NT2/D1 (cell line): ENCODE data around the gene HBD.

Source experiments
- DNase-seq: peaks from one replicate; pipeline ENCODE4 v3.0.0-alpha.2; 2011; ENCODE audit warnings: low read depth, low spot score
- H3K27me3 ChIP-seq: 2 replicates; pipeline ENCODE4 v1.6.0; 2011; ENCODE audit warnings: mild to moderate bottlenecking; ENCODE audit not compliant: insufficient read length, insufficient read depth
- H3K36me3 ChIP-seq: 2 replicates; pipeline ENCODE4 v1.6.1; 2011; ENCODE audit warnings: mild to moderate bottlenecking, low read length, mixed read lengths; ENCODE audit not compliant: insufficient read depth, insufficient read length
- H3K4me1 ChIP-seq: 2 replicates; pipeline ENCODE4 v1.5.1; 2011; ENCODE audit not compliant: insufficient read depth, insufficient read length
- H3K4me3 ChIP-seq: 2 replicates; pipeline ENCODE4 v1.5.1; 2011; ENCODE audit warnings: low read depth; ENCODE audit not compliant: insufficient read length
- H3K9ac ChIP-seq: 2 replicates; pipeline ENCODE4 v1.6.0; 2011; ENCODE audit warnings: low read depth; ENCODE audit not compliant: insufficient read length
- H3K9me3 ChIP-seq: 2 replicates; pipeline ENCODE4 v1.5.1; 2011; ENCODE audit warnings: mild to moderate bottlenecking, low read length; ENCODE audit not compliant: insufficient read depth
- SUZ12 ChIP-seq: IDR thresholded peaks from 2 replicates; pipeline ENCODE4 v1.6.1; 2011; ENCODE audit not compliant: insufficient read length, insufficient read depth; ENCODE audit errors: extremely low read depth
- YY1 ChIP-seq: IDR thresholded peaks from 2 replicates; pipeline ENCODE4 v1.6.1; 2011; ENCODE audit not compliant: insufficient read length, insufficient read depth
- ZNF274 ChIP-seq: IDR thresholded peaks from 2 replicates; pipeline ENCODE4 v1.6.1; 2011; ENCODE audit warnings: mild to moderate bottlenecking, low read depth, low read length

Gene HBD

DNA sequence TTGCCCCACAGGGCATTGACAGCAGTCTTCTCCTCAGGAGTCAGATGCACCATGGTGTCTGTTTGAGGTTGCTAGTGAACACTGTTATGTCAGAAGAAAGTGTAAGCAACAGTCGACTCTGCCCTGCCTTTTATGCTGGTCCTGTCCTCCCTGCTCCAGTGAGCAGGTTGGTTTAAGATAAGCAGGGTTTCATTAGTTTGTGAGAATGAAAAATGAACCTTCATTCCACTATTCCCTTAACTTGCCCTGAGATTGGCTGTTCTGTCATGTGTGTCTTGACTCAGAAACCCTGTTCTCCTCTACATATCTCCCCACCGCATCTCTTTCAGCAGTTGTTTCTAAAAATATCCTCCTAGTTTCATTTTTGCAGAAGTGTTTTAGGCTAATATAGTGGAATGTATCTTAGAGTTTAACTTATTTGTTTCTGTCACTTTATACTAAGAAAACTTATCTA is at the start of gene HBD:
TSS of gene HBD (minus strand) at position 103 of the 454 bp plus-strand sequence. CDS start at position 53, 50 bp downstream.
- H3K27me3 ChIP-seq, result no peaks in the 10 kb centered on the region
- TF ChIP-seq SUZ12 (no peak), YY1 (no peak), ZNF274 (no peak)
- H3K36me3 ChIP-seq, result no peaks in the 10 kb centered on the region
- no peak within 1 kb of the TSS for H3K9ac ChIP-seq
- H3K4me1 ChIP-seq, result no peaks in the 10 kb centered on the region
- H3K4me3 ChIP-seq, result no peak within 1 kb of the TSS
- H3K9me3 ChIP-seq, result no peaks in the 10 kb centered on the region
- no peak for DNase-seq

DNA sequence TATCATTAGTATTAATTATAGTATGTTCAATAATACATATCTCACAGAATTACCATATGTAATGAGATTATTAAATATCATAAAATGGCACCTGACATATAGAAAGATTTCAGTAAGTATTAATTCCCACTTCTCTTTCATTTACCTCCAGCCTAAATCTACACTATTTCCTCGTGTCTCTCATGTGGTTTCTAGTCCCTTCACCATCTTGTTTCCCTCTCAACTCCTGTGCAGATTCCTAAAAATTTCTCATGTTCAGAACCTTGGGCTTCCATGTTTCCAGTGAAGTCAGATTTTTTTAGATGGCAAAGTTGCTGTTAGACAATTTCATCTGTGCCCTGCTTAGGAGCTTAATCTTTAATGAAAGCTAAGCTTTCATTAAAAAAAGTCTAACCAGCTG is 49.6 kb upstream of the HBD start:
- no peak overlapping the region for H3K4me3 ChIP-seq
- peaks cover 4% of the 10 kb centered on the region for H3K4me1 ChIP-seq
- no peak for TF ChIP-seq ZNF274
- no peak overlapping the region for H3K9ac ChIP-seq
- no peaks in the 10 kb centered on the region for H3K9me3 ChIP-seq
- DNase-seq, result no peak
- no peaks in the 10 kb centered on the region for H3K36me3 ChIP-seq
- H3K27me3 ChIP-seq, result no peaks in the 10 kb centered on the region

DNA sequence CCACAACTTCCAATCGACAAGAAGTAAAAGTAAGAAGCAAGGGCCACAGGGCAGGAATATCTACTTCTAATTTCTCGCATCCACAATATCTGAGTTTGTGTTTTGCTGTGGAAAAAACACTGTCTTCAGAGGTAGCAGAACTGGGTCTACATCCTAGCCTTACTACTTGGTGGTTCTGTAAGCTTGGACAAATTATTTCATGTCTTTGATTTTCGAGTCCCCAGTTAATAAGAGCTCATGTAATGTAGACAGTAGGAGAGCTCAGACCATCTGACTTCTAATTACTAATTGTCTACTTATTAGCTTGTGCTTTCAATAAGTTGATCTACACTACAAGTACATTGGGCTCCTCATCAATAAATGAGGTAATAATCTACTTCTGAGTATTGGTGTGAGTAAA is 48.8 kb upstream of the HBD start:
- no peaks in the 10 kb centered on the region; the same call in 1 of the 2 replicates for H3K9me3 ChIP-seq
- no peak for DNase-seq
- TF ChIP-seq ZNF274 (no peak), SUZ12 (no peak)
- no peak overlapping the region for H3K9ac ChIP-seq
- no peak overlapping the region for H3K4me3 ChIP-seq
- no peaks in the 10 kb centered on the region for H3K27me3 ChIP-seq
- H3K4me1 ChIP-seq, result peaks cover 4% of the 10 kb centered on the region
- no peaks in the 10 kb centered on the region for H3K36me3 ChIP-seq

DNA sequence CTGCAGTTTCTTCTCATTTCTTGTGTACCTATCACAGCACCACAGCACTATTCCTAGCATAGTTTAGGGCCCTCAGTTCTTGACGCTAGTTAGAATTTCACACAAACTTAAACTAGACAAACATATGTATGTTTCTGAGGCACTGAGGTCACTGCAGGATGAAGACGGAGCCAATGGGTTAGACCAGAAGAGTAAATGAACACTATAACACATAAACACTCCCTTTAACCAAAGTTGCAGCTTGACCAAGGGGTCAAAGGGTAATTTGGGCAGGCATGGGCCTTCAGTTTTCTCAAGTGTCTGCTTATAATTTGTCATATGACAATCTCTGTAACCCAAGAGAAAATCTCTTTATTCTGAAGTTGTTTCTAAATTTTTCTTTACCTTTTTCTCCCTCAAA is 48.3 kb upstream of the HBD start:
- Histone ChIP-seq H3K27me3 (no peaks in the 10 kb centered on the region), H3K36me3 (no peaks in the 10 kb centered on the region), H3K9ac (no peak overlapping the region), H3K4me3 (no peak overlapping the region), H3K4me1 (peaks cover 4% of the 10 kb centered on the region), H3K9me3 (no peaks in the 10 kb centered on the region; the same call in 1 of the 2 replicates)
- DNase-seq, result no peak
- TF ChIP-seq YY1, result no peak
- no peak for TF ChIP-seq ZNF274
- no peak for TF ChIP-seq SUZ12

DNA sequence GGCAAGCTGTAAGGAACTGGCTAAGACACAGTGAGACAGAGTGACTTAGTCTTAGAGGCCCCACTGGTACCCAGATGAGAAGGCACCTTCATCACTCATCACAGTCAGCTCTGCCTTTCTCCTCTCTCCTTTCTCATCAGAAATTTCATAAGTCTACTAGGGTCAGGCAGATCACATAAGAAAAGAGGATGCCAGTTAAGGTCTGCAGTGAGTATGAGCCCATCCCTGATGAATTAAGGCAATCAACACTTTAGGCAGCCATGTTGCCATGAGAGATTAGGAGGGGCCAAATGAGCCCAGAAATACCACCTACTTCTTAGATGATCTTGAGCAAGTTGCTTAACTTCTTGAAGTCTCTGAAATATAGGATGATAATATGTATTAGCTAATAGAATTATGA is 47.3 kb upstream of the HBD start:
- H3K4me3 ChIP-seq, result no peak overlapping the region

GRCh38 chr11:5280582-5281102 is 46.4 kb upstream of the HBD start:
- TF ChIP-seq YY1 (no peak), SUZ12 (no peak), ZNF274 (no peak)
- no peaks in the 10 kb centered on the region for H3K27me3 ChIP-seq
- peaks cover 4% of the 10 kb centered on the region for H3K4me1 ChIP-seq
- no peaks in the 10 kb centered on the region; the same call in 1 of the 2 replicates for H3K9me3 ChIP-seq
- no peak overlapping the region for H3K4me3 ChIP-seq
- DNase-seq, result peak; percentile 66
- no peaks in the 10 kb centered on the region for H3K36me3 ChIP-seq
- H3K9ac ChIP-seq, result no peak overlapping the region

More for the DNA sequence above, 47.3 kb upstream of the HBD start:
- DNase-seq, result no peak
- Histone ChIP-seq H3K36me3 (no peaks in the 10 kb centered on the region), H3K4me1 (peaks cover 4% of the 10 kb centered on the region), H3K9ac (no peak overlapping the region), H3K9me3 (no peaks in the 10 kb centered on the region; the same call in 1 of the 2 replicates), H3K27me3 (no peaks in the 10 kb centered on the region)
- TF ChIP-seq ZNF274 (no peak), SUZ12 (no peak), YY1 (no peak)

DNA sequence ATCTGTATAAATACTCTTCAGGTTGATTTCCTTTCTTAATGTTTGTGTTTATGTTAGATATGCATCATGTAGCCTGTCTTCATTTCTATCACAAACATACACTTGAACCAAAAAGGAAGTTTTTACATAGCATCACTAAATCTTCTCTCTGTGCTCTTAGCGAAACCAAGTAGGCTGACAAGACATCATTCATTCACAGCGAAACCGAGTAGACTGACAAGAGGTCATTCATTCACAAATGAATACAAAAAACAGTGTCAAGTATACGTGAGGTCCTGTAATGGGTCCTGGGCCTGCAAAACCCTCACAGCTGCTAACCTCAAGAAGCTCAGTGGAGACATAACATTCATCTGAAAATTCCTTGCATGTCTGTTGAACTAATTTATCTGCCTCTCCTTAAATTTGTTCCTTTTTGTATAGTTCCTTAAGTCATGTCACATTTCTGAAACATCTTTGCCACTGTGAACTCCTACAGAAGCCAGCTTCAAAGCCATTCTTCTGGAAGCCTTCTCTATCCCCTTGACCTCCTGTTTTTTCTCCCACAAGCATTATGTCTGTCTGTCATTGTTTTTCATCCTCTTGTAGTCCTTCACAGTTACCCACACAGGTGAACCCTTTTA is 45.3 kb upstream of the HBD start:
- no peak overlapping the region for H3K9ac ChIP-seq
- DNase-seq, result no peak
- TF ChIP-seq YY1 (no peak), ZNF274 (no peak)
- H3K9me3 ChIP-seq, result no peaks in the 10 kb centered on the region; the same call in 1 of the 2 replicates
- no peak overlapping the region for H3K4me3 ChIP-seq
- peaks cover 4% of the 10 kb centered on the region for H3K4me1 ChIP-seq
- no peaks in the 10 kb centered on the region for H3K36me3 ChIP-seq
- no peaks in the 10 kb centered on the region for H3K27me3 ChIP-seq
